ENCODE results near the gene PDLIM3.

GRCh38 chr4:185465707-185466106 is 69.6 kb downstream of the PDLIM3 start:
- no peak for TF ChIP-seq CTCF (IDR thresholded peaks at IDR 0.05)
- no peak for TF ChIP-seq EP300 (IDR thresholded peaks at IDR 0.05)
